ENCODE results near the gene PNPLA5.

PNPLA5 gene

DNA sequence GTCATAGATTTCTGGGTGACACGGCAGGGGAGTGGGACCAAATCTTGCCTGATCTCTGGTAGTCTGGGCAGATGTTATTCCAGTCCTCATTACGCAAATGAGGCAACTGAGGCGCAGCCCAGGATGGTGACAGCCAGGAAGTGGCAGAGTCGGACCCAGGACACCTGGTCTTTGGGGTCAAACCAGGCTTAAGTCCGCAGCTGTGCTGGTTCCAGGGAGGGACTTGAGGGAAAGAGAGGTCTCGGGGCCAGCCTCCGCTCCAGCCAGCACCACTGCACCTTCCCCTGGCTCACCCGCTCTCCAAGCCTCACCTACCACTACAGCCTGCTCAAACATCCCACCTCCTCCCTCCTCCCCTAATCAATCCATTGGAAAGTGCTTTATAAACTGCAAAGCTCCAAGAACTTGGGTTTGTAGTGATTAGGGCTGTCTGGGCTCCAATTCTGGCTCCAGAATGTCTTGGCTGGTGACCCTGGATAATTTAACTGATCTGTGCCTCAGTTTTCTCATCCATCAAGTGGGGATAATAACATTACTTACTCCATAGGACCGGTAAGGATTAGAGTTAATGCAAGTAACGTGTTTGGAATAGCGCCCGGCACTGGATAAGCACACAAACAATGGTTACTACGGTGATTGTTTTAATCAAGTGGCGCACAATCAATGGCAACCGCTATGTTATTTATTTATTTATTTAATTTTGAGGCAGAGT is 526 bp upstream of the PNPLA5 start:
- H3K4me3 ChIP-seq (ENCODE audit: low read depth, low read length), result no peak overlapping the region
- TF ChIP-seq CTCF (IDR thresholded peaks at IDR 0.05; ENCODE audit: low read depth, low read length), result no peak

- H3K4me3 ChIP-seq (ENCODE audit: low read depth, low read length), result no peak overlapping the region
- no peak for TF ChIP-seq CTCF (IDR thresholded peaks at IDR 0.05; ENCODE audit: low read depth, low read length)
Observed at GRCh38 chr22:43890901-43891331, 897 bp downstream of the PNPLA5 start.

- no peak overlapping the region for H3K4me3 ChIP-seq (ENCODE audit: low read depth, low read length)
- TF ChIP-seq CTCF (IDR thresholded peaks at IDR 0.05; ENCODE audit: low read depth, low read length), result no peak
Observed at GRCh38 chr22:43889860-43890253, 2.0 kb downstream of the PNPLA5 start.

GRCh38 chr22:43889201-43889859 is 2.5 kb downstream of the PNPLA5 start:
- TF ChIP-seq CTCF (IDR thresholded peaks at IDR 0.05; ENCODE audit: low read depth, low read length), result no peak
- H3K4me3 ChIP-seq (ENCODE audit: low read depth, low read length), result no peak overlapping the region

DNA sequence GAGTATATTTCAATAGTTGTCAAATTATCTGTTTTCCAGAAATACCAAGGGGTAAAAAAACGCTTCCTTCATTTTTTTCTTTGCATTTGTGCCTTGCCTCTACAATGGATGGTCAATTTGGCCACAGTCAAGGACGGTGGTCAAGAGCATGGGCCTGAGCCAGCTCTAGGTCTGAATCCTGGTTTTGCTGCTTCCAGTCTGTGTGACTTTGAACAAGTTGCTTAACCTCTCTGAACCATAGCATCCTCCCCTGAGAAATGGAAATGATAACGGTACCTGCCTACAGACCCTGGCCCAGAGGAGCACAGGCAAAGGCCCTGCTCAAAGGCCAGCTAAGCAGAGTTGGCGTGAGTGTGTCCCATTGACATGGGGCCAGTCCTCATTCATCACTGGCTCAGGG is 3.1 kb downstream of the PNPLA5 start:
- no peak for TF ChIP-seq CTCF (IDR thresholded peaks at IDR 0.05; ENCODE audit: low read depth, low read length)
- H3K4me3 ChIP-seq (ENCODE audit: low read depth, low read length), result no peak overlapping the region

DNA sequence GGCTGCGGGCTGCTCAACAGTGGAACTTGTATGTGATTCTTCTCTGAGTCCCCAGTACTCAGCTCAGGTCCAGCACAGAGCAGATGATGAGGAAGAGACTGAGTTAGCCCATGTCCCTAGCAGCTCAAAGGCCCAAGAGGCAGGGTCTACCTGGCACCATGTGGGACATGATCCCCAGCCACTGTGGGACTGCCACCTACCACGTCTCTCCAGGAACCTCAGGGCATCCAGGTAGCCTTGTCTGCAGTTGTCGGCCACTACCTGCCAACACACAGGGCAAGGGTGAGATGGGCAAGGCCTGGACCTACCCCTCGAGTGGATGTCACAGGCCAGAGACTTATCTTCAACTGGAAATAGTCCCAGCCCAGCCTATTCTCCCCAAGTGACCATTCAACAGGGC is 4.4 kb downstream of the PNPLA5 start:
- H3K4me3 ChIP-seq (ENCODE audit: low read depth, low read length), result no peak overlapping the region
- no peak for TF ChIP-seq CTCF (IDR thresholded peaks at IDR 0.05; ENCODE audit: low read depth, low read length)

DNA sequence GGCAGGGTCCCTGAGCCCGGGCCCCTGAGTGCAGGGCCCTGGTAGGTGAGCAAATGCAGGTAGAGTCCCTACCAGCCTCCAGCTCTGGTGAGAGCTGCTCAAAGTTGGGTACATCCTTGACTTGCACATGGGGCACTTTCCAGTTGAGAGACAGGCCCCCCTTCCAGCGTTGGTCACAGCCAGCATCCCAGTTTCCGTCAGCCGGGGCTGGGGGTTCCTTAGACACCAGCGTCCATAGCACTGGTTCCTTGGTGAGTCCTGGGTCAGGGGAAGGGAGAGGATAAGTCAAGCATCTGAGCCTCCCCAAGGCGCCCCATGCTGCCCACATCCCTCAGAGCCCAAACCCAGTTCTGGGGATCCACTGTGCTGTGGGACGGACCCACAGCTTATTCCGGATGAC is 5.6 kb downstream of the PNPLA5 start:
- H3K4me3 ChIP-seq (ENCODE audit: low read depth, low read length), result no peak overlapping the region
- TF ChIP-seq CTCF (IDR thresholded peaks at IDR 0.05; ENCODE audit: low read depth, low read length), result no peak
